GM12873 (cell line): Measurements from ENCODE around the gene SPARCL1.

Source experiments
- TF ChIP-seq, protein P1 (sequence below): IDR thresholded peaks from 2 replicates; pipeline ENCODE4 v1.5.1; 2012; ENCODE audit warnings: low read depth, mild to moderate bottlenecking, moderate library complexity, low read length, control low read depth; ENCODE audit not compliant: insufficient read depth; ENCODE audit errors: missing control alignments

Gene SPARCL1

DNA sequence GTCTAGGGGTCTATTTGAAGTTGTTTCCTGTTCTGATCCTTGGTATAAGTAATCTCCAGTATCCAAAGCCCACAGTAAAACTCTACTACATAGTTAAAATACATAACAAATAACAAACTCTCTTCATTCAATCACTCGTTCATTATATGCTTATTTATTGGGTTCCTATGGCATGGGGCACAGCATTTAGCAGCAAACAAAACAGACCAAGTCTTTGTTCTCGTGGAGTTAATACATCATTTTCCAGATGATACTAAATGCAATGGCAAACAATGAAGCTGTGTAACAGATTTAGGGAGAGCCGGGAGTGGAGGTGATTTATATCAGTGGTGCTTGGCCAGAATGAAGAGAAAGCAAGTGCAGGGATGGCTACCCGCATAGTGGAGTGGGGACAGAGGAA lies 36.6 kb upstream of the SPARCL1 start:
- TF ChIP-seq, protein P1, sequence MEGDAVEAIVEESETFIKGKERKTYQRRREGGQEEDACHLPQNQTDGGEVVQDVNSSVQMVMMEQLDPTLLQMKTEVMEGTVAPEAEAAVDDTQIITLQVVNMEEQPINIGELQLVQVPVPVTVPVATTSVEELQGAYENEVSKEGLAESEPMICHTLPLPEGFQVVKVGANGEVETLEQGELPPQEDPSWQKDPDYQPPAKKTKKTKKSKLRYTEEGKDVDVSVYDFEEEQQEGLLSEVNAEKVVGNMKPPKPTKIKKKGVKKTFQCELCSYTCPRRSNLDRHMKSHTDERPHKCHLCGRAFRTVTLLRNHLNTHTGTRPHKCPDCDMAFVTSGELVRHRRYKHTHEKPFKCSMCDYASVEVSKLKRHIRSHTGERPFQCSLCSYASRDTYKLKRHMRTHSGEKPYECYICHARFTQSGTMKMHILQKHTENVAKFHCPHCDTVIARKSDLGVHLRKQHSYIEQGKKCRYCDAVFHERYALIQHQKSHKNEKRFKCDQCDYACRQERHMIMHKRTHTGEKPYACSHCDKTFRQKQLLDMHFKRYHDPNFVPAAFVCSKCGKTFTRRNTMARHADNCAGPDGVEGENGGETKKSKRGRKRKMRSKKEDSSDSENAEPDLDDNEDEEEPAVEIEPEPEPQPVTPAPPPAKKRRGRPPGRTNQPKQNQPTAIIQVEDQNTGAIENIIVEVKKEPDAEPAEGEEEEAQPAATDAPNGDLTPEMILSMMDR: no peak

DNA sequence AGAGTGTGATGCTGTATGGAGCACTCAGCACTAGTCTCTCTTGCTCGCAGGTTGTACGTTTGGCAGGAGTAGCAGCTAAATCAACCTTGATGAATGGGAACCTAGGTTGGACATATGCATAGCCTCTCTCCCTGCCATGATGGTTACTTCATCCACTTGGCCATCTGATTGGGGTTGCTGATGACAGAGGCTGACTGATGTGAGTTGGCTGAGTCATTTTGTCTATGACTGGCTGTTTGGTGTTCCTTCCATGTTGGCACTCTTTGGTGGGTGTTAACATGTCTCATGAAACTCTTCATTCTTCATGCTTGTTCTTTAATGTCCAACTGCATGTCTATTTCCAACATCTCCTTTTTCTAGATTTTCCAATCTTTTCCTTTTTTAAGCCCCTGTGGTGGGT lies 31.6 kb upstream of the SPARCL1 start:
- TF ChIP-seq, protein P1: no peak

DNA sequence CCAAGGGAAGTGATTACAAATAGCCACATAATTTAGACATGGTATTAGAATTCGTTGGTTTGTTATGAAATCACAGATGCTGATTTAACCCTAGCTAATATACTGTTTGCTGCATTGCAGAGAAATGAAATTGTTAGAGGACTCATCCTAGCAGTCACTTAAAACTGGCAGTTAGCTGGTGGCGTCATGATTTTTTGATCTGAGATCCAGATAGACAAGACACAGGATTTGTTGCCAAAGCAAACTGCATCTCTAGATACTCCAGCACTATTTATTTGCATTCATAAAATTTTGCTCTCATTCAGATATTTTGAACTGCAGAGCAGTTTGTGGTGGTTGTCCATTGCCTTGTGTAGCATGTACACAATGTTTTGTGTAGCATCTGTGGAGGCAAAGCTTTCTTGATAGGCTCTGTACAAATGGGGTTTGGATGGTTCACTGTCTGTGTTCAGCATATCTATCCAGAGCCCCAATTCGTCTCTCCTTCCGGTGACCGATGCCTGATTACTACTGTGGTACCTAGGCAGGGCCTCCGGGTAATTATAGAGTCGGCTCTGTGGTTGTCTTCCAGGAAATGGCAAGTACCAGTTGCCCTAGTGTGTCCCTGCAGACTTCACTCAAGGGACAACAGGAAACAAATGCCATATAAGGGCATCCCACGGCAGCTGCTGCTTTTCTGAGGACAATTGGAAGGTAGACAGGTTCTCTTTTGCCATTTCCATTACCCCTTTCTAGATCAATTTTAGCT lies 30.1 kb upstream of the SPARCL1 start:
- TF ChIP-seq, protein P1: no peak

DNA sequence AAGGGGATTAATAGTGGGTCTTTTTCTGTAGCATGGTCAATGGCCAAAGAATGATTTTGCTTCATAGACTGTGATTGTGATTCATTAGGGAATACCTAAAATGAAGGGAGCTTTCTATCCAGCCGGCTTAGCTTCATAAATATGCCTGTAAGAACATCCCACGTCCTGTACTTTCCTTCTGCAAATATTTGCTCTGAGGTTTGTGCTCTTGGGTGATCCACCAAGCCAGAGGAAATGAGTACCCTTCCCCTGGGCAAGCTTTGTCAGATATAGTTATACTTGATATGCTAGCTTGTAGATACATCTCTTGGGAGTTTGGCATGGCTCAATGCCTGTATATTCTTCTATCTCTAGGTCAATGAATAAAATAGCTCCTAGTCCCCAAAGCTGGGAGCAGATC lies 28.2 kb upstream of the SPARCL1 start:
- TF ChIP-seq, protein P1: no peak

DNA sequence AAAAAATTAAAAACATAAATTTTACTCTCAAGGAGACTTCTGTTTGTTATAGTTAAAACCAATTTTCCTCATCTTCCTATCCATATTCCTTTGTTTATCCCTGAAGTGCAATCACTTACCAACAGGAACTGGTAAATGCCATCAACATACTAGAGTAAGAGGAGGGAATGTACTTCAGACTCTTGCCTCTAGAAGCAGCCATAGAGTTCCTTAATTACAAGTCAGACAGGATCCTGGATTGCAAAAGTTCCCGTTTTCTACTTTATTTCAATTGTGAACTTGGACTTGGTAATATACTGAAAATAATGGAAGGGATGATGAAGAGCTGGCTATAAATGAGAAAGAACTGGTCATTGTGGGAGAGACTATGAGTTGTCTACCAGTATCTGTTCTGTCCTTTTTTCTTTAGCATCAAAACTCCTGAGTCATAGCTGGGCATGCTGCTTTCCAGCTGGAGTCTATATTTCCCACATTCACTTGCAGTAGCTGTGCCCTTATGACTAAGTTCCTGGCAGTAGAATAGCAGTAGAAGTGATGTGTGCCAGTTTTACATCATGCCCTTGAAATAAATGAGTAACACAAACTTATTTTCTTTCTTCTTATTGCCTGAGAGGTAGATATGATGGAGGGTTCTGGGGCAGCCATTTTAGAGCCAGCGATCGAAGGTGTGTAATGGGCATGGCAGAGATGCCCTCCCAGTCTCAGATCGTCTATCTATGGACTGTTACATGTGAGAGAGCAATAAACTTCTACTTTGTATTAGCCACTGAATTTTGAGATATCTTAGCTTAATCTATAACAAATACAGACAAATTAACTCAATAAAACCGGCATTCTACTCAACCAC lies 26.8 kb upstream of the SPARCL1 start:
- TF ChIP-seq, protein P1: no peak

DNA sequence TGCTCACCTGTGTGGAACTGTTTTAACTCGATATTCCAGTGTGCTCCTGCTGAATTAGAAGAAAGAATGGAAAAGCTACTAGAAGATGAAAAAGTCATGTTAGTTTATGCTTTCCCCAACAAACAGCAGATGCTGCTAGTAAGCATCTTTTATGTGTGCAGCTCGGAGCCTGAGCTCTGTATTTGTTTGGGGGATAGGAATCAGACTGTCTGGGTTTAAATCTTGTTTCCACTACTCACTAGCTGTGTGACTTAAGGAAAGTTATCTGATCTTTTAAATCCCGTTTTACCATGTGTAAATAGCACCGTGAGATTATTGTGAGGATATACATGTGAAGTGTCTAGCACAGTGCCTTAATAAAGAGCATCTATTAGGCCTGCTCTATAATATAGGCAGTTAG lies 24.0 kb upstream of the SPARCL1 start:
- TF ChIP-seq, protein P1: no peak

DNA sequence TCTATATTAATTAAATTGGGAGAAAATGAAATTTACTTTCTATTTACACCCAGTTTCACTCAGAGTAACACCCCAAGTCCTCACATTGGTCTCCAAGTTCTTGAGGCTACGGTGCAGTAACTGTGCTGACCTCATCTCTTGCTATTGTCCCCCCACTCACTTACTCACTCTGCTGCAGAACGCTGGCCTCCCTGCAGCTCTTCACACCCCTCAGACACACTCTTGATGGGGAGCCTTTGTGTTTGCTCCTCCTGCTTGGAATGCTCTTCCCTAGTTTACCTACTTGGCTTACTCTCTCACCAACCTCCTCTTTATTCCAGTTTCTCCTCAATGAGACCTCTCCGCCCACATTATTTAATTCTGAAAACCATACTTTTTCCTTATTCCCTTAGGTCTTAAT lies 22.2 kb upstream of the SPARCL1 start:
- TF ChIP-seq, protein P1: no peak
